ENCODE measurements around the gene LPP.

The LPP gene

GRCh38 chr3:188471723-188472122 lies 317.8 kb downstream of the LPP start:
- DNase-seq (ENCODE audit: low read depth in 2 of 2) = no peak

DNA sequence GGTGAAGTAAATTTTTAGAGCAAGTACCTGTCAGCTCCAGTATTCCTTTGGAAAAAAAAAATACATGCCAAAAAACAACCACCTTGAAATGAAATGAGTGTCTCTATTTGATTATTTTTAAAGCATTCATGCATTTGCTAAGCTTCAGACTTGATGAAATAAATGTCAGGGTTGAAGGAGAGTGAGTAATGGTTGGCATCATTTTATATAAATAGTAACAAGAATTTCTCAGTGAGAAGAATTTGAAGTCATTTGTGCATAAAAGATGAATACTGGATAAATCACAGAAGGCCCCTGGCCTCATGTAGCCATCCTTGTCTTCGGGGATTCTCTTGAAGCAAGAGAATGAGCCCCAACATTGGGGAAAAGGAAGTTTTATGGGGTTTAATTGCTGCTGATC lies 318.4 kb downstream of the LPP start:
- no peak for DNase-seq (ENCODE audit: low read depth in 2 of 2)

GRCh38 chr3:188473045-188473444 lies 319.1 kb downstream of the LPP start:
- DNase-seq (ENCODE audit: low read depth in 2 of 2) = no peak

DNA sequence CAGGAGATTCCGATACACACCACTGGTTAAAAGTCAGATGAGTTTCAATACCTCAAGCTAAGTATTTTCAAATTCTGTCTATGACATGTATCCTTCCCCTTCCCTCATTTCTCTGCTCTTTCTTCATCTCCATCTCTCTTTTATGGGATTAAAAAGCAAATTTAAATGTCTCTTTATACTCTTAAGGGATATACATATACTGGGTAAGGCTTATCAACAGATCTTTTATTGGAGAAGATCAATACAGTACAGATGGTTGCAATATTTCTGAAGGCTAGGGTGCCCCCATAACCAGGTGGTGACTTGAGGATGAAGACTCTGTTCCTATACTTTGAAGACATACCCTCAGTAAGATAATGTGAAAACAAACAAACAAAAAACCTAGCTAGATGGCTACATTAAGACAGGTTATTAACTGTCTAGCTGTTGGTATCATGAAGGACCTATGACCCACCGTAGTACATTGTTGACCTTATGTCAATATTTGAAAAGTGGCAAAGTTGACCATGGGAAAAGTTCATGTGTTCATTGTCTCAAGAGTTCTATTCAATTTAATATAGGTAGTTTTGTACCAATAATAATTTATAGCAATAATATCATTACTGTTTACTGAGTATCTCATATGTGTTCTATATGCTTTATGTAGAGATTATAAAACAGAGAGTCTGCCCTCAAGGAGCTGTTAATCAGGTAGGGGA lies 319.8 kb downstream of the LPP start:
- DNase-seq (ENCODE audit: low read depth in 2 of 2) = no peak

DNA sequence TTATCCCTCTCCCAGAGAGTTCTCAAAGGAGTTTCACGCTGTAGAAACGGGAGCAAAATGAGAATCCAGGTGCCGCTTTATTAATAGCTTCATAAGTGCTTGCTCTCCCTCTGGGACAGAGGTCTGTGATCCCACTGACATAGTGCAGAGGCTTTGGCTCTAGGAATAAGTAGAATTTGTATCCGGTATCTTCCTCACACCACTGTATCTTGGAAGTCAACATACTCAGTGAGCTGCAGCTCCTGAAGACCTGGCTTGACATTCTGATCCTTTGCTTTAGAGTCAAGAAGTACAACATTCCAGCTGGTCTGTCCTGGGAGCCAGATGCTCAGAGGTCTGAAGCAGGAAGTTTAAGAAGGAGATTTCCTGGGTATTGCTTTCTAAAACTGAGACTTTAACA lies 323.0 kb downstream of the LPP start:
- no peak for DNase-seq (ENCODE audit: low read depth in 2 of 2)

DNA sequence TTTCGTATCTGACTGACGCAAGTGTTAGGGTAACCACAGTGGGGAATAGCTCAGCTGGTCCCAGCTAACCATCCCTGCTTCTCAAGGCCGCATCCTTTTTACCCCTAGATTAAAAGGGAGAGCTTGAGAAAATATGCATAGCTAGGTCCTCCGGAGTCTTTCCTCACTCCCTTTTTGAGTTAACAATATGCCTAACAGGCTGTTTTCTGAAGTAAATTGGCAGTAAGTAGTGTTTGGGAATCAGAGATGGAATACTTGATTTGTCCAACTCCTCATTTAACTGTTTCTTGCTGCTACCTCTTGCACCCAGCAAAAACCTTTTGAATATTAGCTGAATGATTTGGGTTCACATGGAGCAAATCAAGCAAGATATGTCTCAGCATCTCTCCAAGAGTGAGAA lies 326.1 kb downstream of the LPP start:
- no peak for DNase-seq (ENCODE audit: low read depth in 2 of 2)

GRCh38 chr3:188482929-188483328 lies 329.0 kb downstream of the LPP start:
- no peak for DNase-seq (ENCODE audit: low read depth in 2 of 2)

- no peak for DNase-seq (ENCODE audit: low read depth in 2 of 2)
These were observed 332.2 kb downstream of the LPP start for GRCh38 chr3:188486126-188486525.

DNA sequence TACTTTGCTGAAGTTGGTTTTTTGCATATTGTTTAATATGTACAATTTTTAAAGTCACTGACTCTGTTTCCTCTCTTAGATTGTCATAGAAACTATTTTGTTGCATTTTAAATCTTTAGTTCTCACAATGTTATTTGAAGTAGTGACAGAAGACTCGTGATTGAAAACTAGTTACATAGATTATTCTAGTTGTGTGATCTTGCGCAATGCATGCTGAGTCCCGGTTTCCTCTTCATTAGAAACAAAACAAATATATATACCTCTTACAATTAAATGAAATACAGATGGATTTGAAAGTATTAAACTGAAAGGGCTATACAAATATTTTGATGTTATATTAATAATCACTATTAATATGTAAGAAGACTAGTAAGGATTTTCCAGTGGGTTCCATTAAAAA lies 333.0 kb downstream of the LPP start:
- DNase-seq (ENCODE audit: low read depth in 2 of 2) = no peak

DNA sequence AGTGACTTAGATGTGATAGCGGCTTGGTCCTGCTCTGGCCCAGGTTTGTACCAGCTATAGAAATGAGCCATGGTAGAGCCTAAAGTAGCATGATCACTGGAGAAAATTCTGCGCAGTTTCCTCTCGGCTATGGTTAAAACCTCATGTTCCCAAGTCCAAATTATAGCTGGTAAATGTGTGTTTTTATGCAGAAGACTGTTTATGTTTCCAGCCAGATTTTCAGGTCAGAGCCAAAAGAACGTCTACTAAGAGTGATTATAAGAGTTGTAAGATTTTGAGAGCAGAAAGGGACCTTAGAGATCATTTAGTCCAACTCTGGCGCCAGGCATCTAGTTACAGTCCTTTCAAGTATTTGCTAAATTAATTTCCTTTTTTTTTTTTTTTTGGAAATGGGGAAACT lies 333.7 kb downstream of the LPP start:
- no peak for DNase-seq (ENCODE audit: low read depth in 2 of 2)

- no peak for DNase-seq (ENCODE audit: low read depth in 2 of 2)
These were observed 334.8 kb downstream of the LPP start for GRCh38 chr3:188488801-188489200.

- DNase-seq (ENCODE audit: low read depth in 2 of 2) = no peak
These were observed 335.9 kb downstream of the LPP start for GRCh38 chr3:188489639-188490405.

DNA sequence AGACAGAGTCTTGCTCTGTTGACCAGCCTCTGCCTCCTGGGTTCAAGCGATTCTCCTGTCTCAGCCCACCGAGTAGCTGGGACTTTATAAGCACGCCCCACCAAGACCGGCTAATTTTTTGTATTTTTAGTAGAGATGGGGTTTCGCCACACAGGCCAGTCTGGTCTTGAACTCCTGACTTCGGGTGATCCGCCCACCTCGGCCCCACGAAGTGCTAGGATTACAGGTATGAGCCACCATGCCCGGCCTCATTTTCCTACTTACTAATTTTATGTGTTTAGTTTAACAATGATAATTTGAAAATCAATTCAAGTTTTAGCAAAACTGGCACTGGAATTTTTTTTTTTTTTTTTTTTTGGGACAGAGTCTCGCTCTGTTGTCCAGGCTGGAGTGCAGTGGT lies 336.5 kb downstream of the LPP start:
- DNase-seq (ENCODE audit: low read depth in 2 of 2) = no peak

- no peak for DNase-seq (ENCODE audit: low read depth in 2 of 2)
These were observed 337.3 kb downstream of the LPP start for GRCh38 chr3:188491276-188491687.

- no peak for DNase-seq (ENCODE audit: low read depth in 2 of 2)
These were observed 342.4 kb downstream of the LPP start for GRCh38 chr3:188496390-188496789.

- no peak for DNase-seq (ENCODE audit: low read depth in 2 of 2)
These were observed 343.1 kb downstream of the LPP start for GRCh38 chr3:188497021-188497420.

GRCh38 chr3:188503647-188504046 lies 349.7 kb downstream of the LPP start:
- no peak for DNase-seq (ENCODE audit: low read depth in 2 of 2)

DNA sequence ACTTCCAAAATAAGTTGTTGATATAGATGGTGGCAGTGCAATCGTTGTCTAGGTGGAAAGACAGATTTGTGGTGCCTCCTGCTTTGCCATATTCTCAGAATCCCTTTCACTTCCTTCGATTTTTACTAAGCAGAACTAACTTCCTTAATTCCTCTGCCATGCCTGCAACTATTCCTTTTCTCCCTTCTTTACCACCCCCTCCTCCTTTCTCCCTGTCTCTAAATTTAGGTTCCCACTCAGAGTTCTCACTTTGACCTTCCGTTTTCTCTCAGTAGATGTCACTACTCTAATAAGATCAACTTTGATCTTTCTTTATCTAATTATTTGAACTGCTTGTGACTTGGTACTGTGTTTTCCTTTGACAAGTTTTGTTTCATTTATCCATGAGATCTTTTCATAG lies 351.2 kb downstream of the LPP start:
- no peak for DNase-seq (ENCODE audit: low read depth in 2 of 2)

DNA sequence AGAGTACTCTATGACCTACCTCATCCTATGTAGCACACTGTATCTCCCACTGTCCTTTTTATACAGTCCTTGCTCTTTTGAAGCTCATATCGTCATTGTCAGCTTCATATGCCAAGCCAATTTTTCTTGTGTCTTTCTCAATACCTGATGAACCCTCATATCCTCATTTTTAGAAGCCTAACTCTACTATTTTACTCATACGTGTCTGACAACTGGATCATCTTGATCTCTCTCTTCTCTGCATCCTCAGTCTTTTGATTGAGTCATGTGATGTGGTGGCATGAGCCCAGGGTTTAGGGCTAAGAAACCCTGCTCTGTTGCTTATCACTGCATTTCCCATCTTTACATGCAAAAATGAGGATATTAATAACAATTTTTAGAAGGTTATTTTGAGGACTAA lies 352.0 kb downstream of the LPP start:
- DNase-seq (ENCODE audit: low read depth in 2 of 2) = no peak

DNA sequence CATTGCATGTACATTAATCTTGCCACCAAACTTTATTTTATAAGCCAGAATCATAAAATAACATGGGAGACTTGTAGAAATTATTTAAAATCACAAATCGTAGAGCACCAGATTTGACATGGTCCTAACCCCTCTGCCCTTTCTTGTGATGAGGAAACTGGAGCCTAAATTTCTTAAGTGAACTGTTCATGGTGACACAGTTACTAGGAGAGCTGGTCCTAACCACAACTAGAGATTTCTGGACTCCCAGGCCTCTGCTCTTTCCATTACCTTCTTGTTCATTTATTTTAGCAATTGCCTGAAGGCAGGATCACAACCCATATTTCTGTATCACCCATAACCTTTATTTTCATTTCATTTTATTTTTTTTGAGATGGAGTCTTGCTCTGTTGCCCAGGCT lies 352.5 kb downstream of the LPP start:
- no peak for DNase-seq (ENCODE audit: low read depth in 2 of 2)

GRCh38 chr3:188507244-188507720 lies 353.3 kb downstream of the LPP start:
- DNase-seq (ENCODE audit: low read depth in 2 of 2) = no peak

GRCh38 chr3:188508454-188508853 lies 354.5 kb downstream of the LPP start:
- no peak for DNase-seq (ENCODE audit: low read depth in 2 of 2)

- DNase-seq (ENCODE audit: low read depth in 2 of 2) = no peak
These were observed 355.4 kb downstream of the LPP start for GRCh38 chr3:188509316-188509715.

Data from stimulated activated CD4-positive, alpha-beta T cell treated with anti-CD3 and anti-CD28 coated beads, Interleukin-15, amount 100 ng/mL, for 48 hours (primary cell).